ENCODE measurements around the gene CBARP.

Gene CBARP

DNA sequence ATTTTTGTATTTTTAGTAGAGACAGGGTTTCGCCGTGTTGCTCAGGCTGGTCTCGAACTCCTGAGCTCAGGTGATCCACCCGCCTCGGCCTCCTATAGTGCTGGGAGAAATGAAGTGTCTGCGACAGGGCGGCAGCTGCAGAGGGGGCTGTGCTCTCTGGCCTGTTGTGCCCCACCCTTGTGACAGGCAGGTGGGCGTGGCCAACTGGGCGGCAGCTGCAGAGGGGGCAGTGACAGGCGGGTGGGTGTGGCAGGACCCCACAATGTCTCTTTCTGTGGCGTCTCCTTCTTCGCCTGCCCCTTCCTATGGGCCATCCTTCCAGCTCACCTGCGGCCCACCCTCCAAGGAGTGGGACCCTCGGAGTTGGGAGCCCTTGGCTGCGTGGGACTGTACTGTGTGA lies 20.4 kb downstream of the CBARP start:
- H3K9me3 ChIP-seq (ENCODE audit: severe bottlenecking) = no peaks in the 10 kb centered on the region
- H3K27ac ChIP-seq (ENCODE audit: poor library complexity, severe bottlenecking) = peak overlapping the region; percentile 93
- no peak for ATAC-seq (ENCODE audit: low read depth)
- peaks cover 40% of the 10 kb centered on the region for H3K4me1 ChIP-seq (ENCODE audit: insufficient read depth, poor library complexity, severe bottlenecking)
- no peak for DNase-seq (ENCODE audit: low spot score)
- H3K36me3 ChIP-seq (ENCODE audit: low read depth) = peaks cover 11% of the 10 kb centered on the region; the same call in 1 of the 2 replicates
- no peak overlapping the region for H3K4me3 ChIP-seq (ENCODE audit: severe bottlenecking)
- no peaks in the 10 kb centered on the region for H3K27me3 ChIP-seq (ENCODE audit: insufficient read depth, poor library complexity, severe bottlenecking)
- TF ChIP-seq, protein P1, sequence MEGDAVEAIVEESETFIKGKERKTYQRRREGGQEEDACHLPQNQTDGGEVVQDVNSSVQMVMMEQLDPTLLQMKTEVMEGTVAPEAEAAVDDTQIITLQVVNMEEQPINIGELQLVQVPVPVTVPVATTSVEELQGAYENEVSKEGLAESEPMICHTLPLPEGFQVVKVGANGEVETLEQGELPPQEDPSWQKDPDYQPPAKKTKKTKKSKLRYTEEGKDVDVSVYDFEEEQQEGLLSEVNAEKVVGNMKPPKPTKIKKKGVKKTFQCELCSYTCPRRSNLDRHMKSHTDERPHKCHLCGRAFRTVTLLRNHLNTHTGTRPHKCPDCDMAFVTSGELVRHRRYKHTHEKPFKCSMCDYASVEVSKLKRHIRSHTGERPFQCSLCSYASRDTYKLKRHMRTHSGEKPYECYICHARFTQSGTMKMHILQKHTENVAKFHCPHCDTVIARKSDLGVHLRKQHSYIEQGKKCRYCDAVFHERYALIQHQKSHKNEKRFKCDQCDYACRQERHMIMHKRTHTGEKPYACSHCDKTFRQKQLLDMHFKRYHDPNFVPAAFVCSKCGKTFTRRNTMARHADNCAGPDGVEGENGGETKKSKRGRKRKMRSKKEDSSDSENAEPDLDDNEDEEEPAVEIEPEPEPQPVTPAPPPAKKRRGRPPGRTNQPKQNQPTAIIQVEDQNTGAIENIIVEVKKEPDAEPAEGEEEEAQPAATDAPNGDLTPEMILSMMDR (IDR thresholded peaks at IDR 0.05; ENCODE audit: poor library complexity, severe bottlenecking) = no peak

DNA sequence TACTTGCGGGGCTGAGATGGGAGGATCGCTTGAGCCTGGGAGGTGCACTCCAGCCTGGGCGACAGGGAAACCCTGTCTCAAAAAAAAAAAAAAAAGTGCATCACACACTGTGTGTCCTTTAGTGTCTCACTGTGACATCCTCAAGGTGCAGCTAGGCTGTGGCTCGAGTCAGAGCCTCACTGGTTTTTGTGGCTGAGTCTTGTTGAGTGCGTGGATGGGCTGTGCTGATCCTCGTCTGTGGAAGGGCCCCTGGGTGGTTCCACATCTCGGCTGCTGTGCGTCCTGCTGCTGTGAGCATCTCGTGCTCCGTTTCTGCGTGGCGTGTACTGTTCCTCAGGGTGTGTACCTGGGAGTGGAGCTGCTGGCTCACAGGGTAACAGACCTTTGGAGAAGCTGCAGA lies 21.0 kb downstream of the CBARP start:
- peaks cover 12% of the 10 kb centered on the region; the same call in 1 of the 2 replicates for H3K36me3 ChIP-seq (ENCODE audit: low read depth)
- ATAC-seq (ENCODE audit: low read depth) (no peak), DNase-seq (ENCODE audit: low spot score) (no peak)
- no peak overlapping the region for H3K4me3 ChIP-seq (ENCODE audit: severe bottlenecking)
- H3K9me3 ChIP-seq (ENCODE audit: severe bottlenecking) = no peaks in the 10 kb centered on the region
- peak overlapping the region; percentile 93 for H3K27ac ChIP-seq (ENCODE audit: poor library complexity, severe bottlenecking)
- H3K27me3 ChIP-seq (ENCODE audit: insufficient read depth, poor library complexity, severe bottlenecking) = no peaks in the 10 kb centered on the region
- peaks cover 42% of the 10 kb centered on the region for H3K4me1 ChIP-seq (ENCODE audit: insufficient read depth, poor library complexity, severe bottlenecking)
- TF ChIP-seq, protein P1 (IDR thresholded peaks at IDR 0.05; ENCODE audit: poor library complexity, severe bottlenecking) = no peak

DNA sequence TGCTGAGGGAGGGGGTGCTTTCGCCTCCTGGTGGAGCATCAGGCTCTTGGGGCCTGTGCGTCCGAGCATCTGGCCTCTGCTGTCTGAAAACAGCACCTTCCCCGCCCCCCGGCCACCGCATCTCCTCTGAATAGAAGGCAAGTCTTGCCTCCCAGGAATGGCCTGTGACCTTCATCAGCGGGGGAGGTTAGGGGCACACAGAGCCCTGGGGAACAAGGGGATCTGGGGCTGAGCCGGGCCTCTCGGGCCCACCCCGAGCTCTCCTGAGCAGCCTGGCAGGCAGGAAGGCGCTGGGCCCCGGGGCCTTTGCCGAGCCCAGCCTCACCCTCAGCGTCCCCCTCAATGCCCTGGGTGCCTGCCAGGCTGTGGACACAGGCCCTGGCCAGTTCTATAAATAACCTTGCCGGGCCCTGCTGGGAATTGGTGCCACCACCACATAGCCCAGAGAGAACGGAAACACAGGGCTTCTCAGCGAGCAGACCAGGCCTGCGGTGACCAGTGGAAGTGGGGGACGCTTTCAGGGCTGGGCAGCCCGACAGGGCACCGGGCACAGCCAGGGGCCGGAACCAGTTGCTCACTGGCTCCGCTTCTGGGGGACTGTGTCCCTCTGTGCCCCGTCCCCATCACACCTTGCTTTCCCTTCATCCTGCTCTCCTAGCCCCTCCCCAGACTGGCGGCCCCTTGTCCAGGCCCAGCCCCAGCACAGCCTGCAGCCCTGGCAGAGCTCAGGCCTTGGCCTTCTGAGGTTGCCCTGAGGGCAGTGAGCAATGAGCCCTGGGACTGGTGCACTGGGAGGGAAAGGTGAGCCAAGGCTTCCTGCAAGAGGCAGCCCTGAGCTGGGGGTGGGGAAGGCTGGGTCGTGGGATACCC lies 22.7 kb downstream of the CBARP start:
- Histone ChIP-seq H3K9me3 (ENCODE audit: severe bottlenecking) (no peaks in the 10 kb centered on the region), H3K36me3 (ENCODE audit: low read depth) (0 out of 2 replicates have a peak, but pooled peaks cover 4% of the 10 kb centered on the region), H3K27ac (ENCODE audit: poor library complexity, severe bottlenecking) (peak overlapping the region; percentile 93), H3K27me3 (ENCODE audit: insufficient read depth, poor library complexity, severe bottlenecking) (no peaks in the 10 kb centered on the region), H3K4me1 (ENCODE audit: insufficient read depth, poor library complexity, severe bottlenecking) (peaks cover 55% of the 10 kb centered on the region), H3K4me3 (ENCODE audit: severe bottlenecking) (no peak overlapping the region)
- TF ChIP-seq, protein P1 (IDR thresholded peaks at IDR 0.05; ENCODE audit: poor library complexity, severe bottlenecking) = no peak
- DNase-seq (ENCODE audit: low spot score) (peak; percentile 75), ATAC-seq (ENCODE audit: low read depth) (peak; percentile 43; the same call in 2 of the 3 replicates)

DNA sequence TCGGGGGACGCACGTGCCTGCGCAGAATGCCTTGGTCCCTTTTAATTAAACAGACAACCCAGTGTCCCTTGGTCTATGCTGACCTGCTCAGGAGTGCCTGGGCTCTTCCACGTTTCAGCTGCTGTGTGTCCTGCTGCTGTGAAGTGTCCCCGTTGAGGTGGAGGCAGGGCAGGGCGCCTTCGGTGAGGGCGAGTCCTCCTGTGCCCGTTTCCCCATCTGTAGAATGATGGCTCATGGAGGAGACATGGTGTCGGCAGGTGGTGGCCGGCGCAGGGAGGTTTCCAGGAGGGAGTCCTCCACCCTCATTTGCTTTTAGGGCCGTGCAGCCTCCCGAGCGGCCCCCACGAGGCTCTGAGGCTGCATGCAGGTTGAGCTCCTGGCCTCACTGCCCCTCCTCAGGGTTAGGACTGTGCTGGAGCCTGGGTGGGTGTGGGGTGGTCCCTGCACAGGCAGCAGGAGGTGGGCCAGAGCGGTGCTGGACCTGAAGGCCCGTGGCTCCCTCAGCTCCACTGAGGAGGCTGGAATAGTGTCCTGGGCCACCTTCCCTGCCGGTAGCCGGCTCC lies 23.4 kb downstream of the CBARP start:
- no peak overlapping the region for H3K4me3 ChIP-seq (ENCODE audit: severe bottlenecking)
- peaks cover 62% of the 10 kb centered on the region for H3K4me1 ChIP-seq (ENCODE audit: insufficient read depth, poor library complexity, severe bottlenecking)
- H3K36me3 ChIP-seq (ENCODE audit: low read depth) = peaks cover 7% of the 10 kb centered on the region
- peak; percentile 24 for DNase-seq (ENCODE audit: low spot score)
- TF ChIP-seq, protein P1 (IDR thresholded peaks at IDR 0.05; ENCODE audit: poor library complexity, severe bottlenecking) = no peak
- peak overlapping the region; percentile 93 for H3K27ac ChIP-seq (ENCODE audit: poor library complexity, severe bottlenecking)
- ATAC-seq (ENCODE audit: low read depth) = no peak
- no peaks in the 10 kb centered on the region for H3K9me3 ChIP-seq (ENCODE audit: severe bottlenecking)
- no peaks in the 10 kb centered on the region for H3K27me3 ChIP-seq (ENCODE audit: insufficient read depth, poor library complexity, severe bottlenecking)
